Stimulated activated CD4-positive, alpha-beta T cell treated with anti-CD3 and anti-CD28 coated beads, TNF-alpha, amount 100 ng/mL, for 24 hours (primary cell): ENCODE data around the gene BMS1.
"Not testable (repeated sequence)": the region's sequence is repeated elsewhere in the genome, so short reads cannot be mapped to it uniquely, and the experiment has no call there.

Experiments used
- DNase-seq, 3 experiments: peaks; one replicate each; pipeline ENCODE4 v3.0.0-alpha.2; 2020; ENCODE audit warnings: low read depth in 3 of 3

The BMS1 gene

DNA sequence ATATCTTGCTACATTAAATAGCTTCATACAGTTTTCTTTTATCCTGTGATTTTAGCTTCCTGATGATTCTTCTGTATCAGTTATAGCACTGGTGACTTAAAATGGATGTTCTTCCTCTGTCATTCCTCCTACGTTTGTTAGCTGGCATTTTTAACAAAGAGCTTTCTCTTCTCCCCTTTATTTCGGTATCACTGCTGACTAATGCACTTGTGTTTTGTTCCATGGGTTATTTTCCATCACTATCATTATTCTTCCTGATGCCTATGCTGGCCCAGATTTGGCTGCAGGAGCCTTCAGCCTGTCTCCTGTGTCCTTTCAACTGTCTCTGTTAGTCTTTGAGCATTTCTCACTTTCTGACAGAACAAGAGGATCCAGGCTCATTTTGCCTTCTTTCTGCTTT is 13.1 kb downstream of the BMS1 start:
- DNase-seq = no peak

DNA sequence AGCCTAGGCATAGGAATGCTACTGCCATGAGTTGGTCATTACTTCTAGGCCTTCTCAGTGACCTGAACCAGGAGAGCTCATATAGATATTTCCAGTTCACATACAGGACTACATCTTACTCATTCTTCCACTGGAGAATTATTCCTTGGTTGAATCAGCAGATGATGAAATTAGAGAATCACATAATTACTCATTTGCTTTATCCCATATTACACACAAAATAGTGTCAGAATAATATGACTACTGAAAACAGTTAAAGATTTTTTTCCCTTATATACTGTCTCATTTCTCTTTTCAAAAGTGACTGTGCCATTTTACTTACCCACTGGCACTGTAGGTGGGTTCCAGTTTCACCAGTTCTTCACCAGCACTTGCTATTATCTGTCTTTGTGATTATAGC is 18.5 kb downstream of the BMS1 start:
- no peak for DNase-seq

GRCh38 chr10:42802876-42803275 is 20.3 kb downstream of the BMS1 start:
- DNase-seq = no peak

- no peak for DNase-seq
Measured at GRCh38 chr10:42809676-42810075, 27.1 kb downstream of the BMS1 start.

GRCh38 chr10:42812028-42812427 is 29.4 kb downstream of the BMS1 start:
- DNase-seq = no peak

DNA sequence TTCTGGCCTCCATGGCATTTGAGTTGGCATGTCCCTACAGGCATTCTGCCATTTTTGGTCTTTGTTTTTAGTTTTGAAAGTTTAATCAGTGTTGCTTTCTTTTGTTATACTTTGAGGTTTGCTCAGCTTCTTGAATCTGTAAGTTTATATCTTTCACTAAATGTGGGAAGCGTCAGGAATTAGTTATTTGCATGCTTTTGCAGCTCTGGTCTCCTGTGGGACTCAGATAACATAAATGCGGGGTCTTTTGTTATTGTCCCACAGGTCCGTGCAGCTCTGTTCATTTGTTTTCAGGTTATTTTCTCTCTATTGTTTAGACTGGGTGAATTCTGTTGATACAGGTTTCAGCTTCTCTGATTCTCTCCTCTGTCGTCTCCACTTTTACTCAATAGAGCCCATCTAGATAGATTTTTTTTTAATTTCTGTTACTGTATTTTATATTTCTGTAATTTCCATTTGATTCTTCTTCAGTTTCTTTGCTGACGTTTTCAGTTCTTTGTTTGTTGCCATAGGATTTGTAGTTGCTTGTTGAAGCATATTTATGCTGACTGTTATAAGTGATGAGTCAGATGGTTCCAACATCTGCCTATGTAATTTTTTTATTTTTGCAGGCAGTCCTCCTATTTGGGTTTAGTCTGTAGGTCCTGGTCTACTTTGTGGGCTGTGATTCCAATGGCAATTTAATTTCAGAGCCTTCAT is 31.5 kb downstream of the BMS1 start:
- not testable (repeated sequence) for DNase-seq

DNA sequence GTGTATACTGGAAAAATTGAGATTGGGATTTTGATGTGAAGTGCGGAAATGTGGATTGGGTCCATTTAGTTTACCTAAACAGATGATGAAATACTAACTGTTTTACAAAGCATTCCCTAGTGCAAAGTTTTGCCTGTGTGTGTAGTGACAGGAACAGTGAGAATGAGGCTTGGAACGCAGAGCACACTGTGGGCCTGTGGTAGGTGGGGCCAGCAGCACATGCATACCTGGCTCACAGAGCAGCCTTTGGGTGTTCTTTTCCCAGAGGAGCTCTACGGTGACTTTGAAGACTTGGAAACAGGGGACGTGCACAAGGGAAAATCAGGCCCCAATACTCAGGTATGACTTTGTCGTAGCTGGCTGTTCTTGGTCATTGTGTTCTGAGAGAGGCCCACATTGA is 33.7 kb downstream of the BMS1 start:
- DNase-seq = not testable (repeated sequence)

GRCh38 chr10:42816912-42817311 is 34.3 kb downstream of the BMS1 start:
- DNase-seq = no peak

DNA sequence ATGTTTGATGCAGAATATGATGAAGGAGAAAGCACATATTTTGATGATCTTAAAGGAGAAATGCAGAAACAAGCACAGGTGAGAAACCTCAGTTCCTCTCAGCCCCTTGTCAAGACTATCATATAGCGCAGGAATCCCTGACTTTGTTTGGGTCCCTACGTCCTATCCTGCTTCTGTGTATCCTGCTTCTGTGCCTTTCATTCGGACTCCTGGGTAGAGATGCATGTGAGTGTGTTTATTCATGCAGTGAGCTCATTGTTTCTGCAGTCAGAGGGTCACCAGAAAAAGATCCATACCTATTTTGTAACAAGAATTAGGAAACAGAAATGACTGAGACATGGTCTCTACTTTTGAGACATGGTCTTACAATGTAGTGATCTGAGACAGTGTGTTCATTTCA is 34.8 kb downstream of the BMS1 start:
- not testable (repeated sequence) for DNase-seq

GRCh38 chr10:42826759-42827158 is 44.2 kb downstream of the BMS1 start:
- DNase-seq = not testable (repeated sequence)

- no peak for DNase-seq
Measured at GRCh38 chr10:42827201-42827600, 44.6 kb downstream of the BMS1 start.

DNA sequence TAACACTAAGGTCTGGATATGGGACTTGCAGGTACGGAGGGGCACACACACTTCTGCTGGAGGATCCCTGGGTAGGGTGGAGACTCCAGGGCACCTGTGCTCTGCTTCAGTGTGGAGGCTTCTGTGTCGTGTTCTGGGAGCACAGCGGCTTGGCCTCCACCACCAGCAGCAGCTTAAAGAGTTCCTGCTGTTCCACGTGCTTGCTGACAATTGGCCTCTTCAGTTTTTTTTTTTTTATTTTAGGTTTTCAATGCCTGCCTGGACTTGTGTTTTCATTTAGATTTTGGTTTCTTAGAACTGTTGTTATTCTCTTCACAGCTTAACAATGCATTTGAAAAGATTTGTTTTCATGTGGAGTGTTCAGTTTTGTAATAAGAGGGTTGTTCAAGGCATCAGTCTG is 45.8 kb downstream of the BMS1 start:
- DNase-seq = not testable (repeated sequence)

DNA sequence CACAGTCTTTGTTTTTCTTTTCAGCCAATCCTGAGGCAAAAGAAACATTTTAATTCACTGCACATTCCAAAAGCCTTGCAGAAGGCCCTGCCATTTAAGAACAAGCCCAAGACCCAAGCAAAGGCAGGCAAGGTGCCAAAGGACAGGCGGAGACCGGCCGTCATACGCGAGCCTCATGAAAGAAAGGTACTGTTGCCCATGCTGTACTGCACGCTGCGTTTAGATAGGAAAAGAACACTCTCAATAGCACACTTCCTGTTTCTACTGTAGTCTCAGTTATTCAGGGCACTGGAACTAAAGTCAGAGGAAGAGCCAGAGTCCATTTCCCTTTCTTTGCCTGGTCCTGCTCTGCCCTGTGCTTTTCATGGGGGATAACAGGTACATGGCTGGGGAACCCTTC is 47.6 kb downstream of the BMS1 start:
- DNase-seq = no peak

DNA sequence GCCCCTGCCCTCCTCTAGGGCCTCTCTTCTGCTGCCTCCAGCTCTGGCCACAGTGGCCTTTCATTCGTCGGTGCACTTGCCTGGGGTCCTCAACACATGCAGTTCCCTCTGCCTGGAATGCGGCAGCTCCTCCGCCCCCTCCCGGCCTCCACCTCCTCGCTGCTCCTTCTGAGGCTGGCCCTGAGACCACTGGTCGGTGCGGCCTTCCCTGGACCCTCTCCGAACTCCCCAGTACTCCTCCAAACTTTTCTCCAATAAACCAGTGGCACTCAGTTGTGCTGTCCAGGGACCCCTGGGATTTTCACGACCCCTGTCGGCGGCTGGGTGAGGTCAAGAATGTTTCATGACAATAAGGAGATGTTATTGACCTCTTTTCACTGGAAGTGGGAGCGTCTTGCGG is 53.5 kb downstream of the BMS1 start:
- DNase-seq = no peak

GRCh38 chr10:42836771-42837468 is 54.3 kb downstream of the BMS1 start:
- DNase-seq = no peak

DNA sequence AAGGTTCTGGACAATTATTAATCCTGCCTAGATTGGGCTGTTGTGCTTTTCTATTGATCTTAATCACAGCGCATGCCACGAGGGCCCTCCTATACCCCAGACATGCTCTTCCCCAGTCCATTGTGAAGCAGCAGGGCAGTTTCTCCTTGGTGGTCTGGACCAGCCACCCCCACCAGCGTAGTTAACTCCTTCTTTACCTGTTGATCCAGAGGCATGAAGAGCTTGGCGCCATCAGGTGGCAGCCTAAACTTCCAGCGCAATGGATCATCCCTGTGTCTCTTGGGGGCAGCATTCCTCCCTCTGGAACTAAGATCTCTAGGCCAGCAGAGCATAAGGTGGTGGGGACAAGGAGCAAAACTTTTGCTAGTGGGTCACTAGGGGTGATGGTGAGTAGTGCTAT is 62.2 kb downstream of the BMS1 start:
- DNase-seq = not testable (repeated sequence)

DNA sequence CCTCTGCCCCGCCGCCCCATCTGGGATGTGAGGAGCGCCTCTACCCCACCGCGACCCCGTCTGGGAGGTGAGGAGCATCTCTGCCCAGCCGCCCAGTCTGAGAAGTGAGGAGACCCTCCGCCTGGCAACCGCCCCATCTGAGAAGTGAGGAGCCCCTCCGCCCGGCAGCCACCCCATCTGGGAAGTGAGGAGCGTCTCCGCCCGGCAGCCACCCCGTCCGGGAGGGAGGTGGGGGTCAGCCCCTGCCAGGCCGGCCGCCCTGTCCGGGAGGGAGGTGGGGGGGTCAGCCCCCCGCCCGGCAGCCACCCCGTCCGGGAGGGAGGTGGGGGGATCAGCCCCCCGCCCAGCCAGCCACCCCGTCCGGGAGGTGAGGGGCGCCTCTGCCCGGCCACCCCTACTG is 64.7 kb downstream of the BMS1 start:
- not testable (repeated sequence) for DNase-seq

GRCh38 chr10:42850931-42851330 is 68.3 kb downstream of the BMS1 start:
- DNase-seq = no peak

DNA sequence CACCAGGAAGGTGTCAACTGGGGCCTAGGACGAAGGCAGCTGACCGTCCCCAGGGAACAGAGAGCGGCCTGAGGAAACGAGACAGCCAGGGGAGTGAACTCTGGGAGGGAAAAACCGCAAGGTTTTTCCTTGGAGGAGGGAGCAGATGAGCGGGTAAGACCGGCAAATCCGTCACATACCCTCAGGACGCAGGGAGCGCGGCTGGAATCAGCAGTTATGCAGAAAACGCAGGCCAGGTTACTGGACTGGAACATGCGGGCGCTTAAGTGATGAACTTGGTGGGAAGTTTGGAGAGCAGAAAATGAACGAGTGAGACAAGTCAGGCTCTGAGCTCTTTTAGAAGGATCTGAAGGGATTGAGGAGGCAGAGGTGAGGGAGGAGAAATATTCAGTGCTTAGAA is 76.7 kb downstream of the BMS1 start:
- no peak for DNase-seq

DNA sequence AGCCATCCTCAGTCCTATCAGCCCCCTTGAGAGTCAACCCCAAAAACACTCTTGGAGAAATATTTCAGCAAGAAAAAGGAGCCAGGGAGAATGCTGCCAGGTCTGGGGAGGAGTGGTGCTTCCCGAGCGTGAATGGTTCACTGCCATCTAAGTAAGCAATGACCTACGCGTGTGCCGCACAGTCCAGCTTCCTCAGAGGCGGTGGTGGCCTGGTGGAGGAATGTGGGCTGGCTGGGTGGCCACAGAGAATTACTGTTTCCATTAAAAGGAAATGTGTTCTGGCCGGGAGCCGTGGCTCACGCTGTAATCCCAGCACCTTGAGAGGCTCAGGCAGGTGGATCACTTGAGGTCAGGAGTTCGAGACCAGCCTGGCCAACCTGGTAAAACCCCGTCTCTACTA is 77.4 kb downstream of the BMS1 start:
- DNase-seq = not testable (repeated sequence)

DNA sequence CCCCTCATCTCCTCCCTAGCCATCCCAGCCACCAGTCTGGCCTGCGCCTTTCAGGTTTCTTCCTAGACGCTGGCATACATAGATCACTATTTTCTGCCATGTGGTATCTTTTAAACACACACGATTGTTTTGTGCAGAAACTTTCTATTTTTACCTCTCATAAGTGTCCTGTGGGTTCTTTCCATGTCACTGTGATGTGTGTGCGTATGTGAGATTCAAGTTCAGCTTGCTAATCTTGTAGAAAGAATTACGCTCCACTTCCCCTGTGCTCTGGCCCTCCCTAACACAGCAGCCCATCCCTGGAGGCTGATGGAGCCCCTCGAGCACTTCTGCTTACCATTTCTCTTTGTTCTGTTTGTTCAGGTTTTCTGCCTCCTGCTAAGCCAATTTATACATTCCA is 80.2 kb downstream of the BMS1 start:
- not testable (repeated sequence) for DNase-seq

GRCh38 chr10:42864575-42864974 is 82.0 kb downstream of the BMS1 start:
- no peak for DNase-seq

DNA sequence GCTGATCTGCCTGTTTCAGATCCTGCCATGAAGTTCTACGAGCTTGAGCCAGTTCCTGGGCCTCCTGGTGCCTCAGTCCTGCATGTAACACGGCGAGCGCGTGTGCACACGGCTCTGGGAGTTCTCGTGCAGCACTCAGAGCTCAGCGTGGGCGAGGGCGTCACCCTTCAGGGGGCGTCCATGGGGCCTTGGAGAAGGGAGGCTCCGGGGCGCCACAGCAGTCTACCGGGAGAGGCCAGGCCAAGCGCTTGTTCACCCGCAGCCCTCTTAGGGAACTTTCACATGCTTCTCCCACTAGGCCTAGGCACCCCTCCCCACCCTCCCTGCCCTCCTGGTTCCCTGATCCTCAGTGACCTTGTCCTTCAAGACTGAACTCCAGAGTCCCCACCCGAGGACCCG is 83.1 kb downstream of the BMS1 start:
- DNase-seq = no peak
